Heart left ventricle (tissue), 16 donors: ENCODE measurements around the gene FAM171A1. TPM values are rescaled to one million over a fixed set of nuclear protein-coding genes. Genes with fewer than 3 reads are reported as not detected.
A peak's percentile ranks its signal among the peaks of the same experiment; 100 is the strongest.
"Not testable (repeated sequence)": the region's sequence is repeated elsewhere in the genome, so short reads cannot be mapped to it uniquely, and the experiment has no call there.

Experiments
- ATAC-seq, 4 donors: fragments of 200-7000 bp; cut with Tn5 transposase; one replicate each; pipeline ENCODE4 v1.9.1; 2020 to 2022; ENCODE audit warnings: moderate library complexity in 4 of 4, mild to moderate bottlenecking in 3 of 4, moderate number of reproducible peaks in 1 of 4
- DNase-seq, 5 donors: peaks; one replicate each; pipeline ENCODE4 v3.0.0-alpha.2; 2020
- H3K27ac ChIP-seq, 12 donors: fragments of 200-600 bp; sonication (generic) in 4 of 12; one replicate each; pipeline versions ENCODE4 v1.5.0 to v1.8.0; 2016 to 2022; ENCODE audit warnings: mild to moderate bottlenecking in 2 of 12
- H3K27me3 ChIP-seq, 9 donors: fragments of 200-600 bp; sonication (generic) in 2 of 9; one replicate each; pipeline versions ENCODE4 v1.5.1 to v1.8.0; 2016 to 2022; ENCODE audit warnings: mild to moderate bottlenecking in 3 of 9
- H3K36me3 ChIP-seq, 9 donors: fragments of 200-600 bp; sonication (generic) in 2 of 9; one replicate each; pipeline versions ENCODE4 v1.5.0 to v1.8.0; 2018 to 2022; ENCODE audit warnings: mild to moderate bottlenecking in 2 of 9
- H3K4me1 ChIP-seq, 12 donors: fragments of 200-600 bp; sonication (generic) in 4 of 12; one replicate each; pipeline versions ENCODE4 v1.5.0 to v1.8.0; 2016 to 2022; ENCODE audit warnings: mild to moderate bottlenecking in 3 of 12
- H3K4me3 ChIP-seq, 12 donors: fragments of 200-600 bp; sonication (generic) in 4 of 12; one replicate each; pipeline versions ENCODE4 v1.5.0 to v1.8.0; 2017 to 2022; ENCODE audit warnings: mild to moderate bottlenecking in 9 of 12, moderate library complexity in 4 of 12
- H3K9me3 ChIP-seq, 12 donors: fragments of 200-600 bp; sonication (generic) in 4 of 12; one replicate each; pipeline versions ENCODE4 v1.5.0 to v1.8.0; 2016 to 2022; ENCODE audit warnings: mild to moderate bottlenecking in 1 of 12
- POLR2A ChIP-seq, 2 donors: fragments of 450-650 bp; IDR thresholded peaks; one replicate each; pipeline ENCODE4 v1.6.1; 2017; ENCODE audit warnings: antibody characterized with exemption in 2 of 2, mild to moderate bottlenecking in 2 of 2, moderate library complexity in 2 of 2
- WGBS, 4 donors: extraction: QIAGEN DNeasy Blood & Tissue Kit in 2 of 4; methylation state at CpG; one replicate each; pipeline versions ENCODE4 v1.1.5 to v1.1.7; 2013 to 2018; 5-methylcytosine and 5-hydroxymethylcytosine counted together
- intact Hi-C, 10 donors: fragments of 100-400 bp; cut with DNase I; formaldehyde crosslinking; loops; one replicate each; pipeline versions ENCODE4 v1.11.1 to v1.14.2; 2022
- polyA plus RNA-seq, 2 donors: library from polyadenylated mRNA; stranded (reverse); fragments of 200-250 nt; gene quantifications; one replicate each; pipeline ENCODE4 v1.2.3, GENCODE V29; 2013
- total RNA-seq, 9 donors: library from RNA; depleted of rRNA in 2 of 9; stranded (reverse); fragments of >200 nt in 2 of 9; fragmentation: NEBNext Ultra II Directional in 3 of 9; extraction: Animal tissue kit (Norgen Biotek cat#: 25700) in 3 of 9; gene quantifications; one replicate each; pipeline versions ENCODE4 v1.1.0 to v1.2.4, GENCODE V29; 2016 to 2023
- TF ChIP-seq, protein P1 (sequence below), 12 donors: fragments of 200-600 bp; sonication (generic) in 4 of 12; IDR thresholded peaks; one replicate each; pipeline versions ENCODE4 v1.5.0 to v1.8.0; 2018 to 2022; ENCODE audit warnings: antibody characterized with exemption in 12 of 12, mild to moderate bottlenecking in 5 of 12
- donor health status: ischemic (EF 13 %, LVEDD 7.1; RV severe dilation, severe dysfunction).
- donor health status: healthy with polysubstance abuse.
- donor health status: DM: no; HTN: yes; CAD: no.
- donor health status: DM: no; HTN: no; CAD: no.
- donor health status: ischemic (EF 25% LVEDD 6.9; RV normal size, moderate dysfunction).
- donor health status: ischemic (EF 25% LVEDD 5.7; RV mildly dilated, moderate dysfunction).
- donor health status: healthy.
- donor health status: DM: yes; HTN: yes; CAD: no.
- donor health status: ischemic (EF 35%, LVEDD 5.7; RV mildly dilated, moderate dysfunction).
- donor health status: nonischemic (EF 11% LVEDD 7.7; RV severe dilation, severe dysfunction).
- donor health status: DM: yes; HTN: yes; CAD: no.
- donor health status: PGD.
- donor health status: ischemic (EF 29% LVEDD 5.4; RV normal size, mild dysfunction).
- donor health status: nonischemic (EF 23%, LVEDD 6.1; RV moderate dilation, normal function).

The FAM171A1 gene
- total and polyA plus RNA-seq, 11 donors = 4.1 to 18.0 (median 9.8) TPM

DNA sequence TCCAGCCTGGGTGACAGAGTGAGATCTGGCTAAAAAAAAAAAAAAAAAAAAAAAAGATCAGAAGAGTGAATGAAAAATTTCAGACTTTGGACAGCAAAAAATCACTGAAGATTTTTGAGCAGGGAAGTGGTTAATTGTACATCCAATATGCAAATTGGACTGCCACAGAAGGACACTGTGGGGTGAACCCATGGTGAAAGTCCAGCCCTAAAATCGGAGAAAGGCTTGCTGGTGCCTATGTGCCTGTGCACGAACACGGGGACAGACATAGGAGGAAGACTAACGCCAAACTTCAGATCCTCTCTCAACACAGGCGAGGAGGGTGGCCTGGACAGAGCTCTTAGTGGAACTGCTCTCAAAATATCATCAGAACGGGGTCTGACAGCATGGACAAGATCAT, 65.5 kb downstream of the FAM171A1 start:
- ATAC-seq (no peak), DNase-seq (no peak)
- intact Hi-C loops = no loop called here
- Histone ChIP-seq H3K27me3 (no peaks in the 10 kb centered on the region), H3K4me1 (peaks cover 0 to 6% (median 0%) of the 10 kb centered on the region in 12 donors), H3K9me3 (no peaks in the 10 kb centered on the region), H3K4me3 (no peak overlapping the region), H3K27ac (no peak overlapping the region), H3K36me3 (no peaks in the 10 kb centered on the region)
- TF ChIP-seq, protein P1, sequence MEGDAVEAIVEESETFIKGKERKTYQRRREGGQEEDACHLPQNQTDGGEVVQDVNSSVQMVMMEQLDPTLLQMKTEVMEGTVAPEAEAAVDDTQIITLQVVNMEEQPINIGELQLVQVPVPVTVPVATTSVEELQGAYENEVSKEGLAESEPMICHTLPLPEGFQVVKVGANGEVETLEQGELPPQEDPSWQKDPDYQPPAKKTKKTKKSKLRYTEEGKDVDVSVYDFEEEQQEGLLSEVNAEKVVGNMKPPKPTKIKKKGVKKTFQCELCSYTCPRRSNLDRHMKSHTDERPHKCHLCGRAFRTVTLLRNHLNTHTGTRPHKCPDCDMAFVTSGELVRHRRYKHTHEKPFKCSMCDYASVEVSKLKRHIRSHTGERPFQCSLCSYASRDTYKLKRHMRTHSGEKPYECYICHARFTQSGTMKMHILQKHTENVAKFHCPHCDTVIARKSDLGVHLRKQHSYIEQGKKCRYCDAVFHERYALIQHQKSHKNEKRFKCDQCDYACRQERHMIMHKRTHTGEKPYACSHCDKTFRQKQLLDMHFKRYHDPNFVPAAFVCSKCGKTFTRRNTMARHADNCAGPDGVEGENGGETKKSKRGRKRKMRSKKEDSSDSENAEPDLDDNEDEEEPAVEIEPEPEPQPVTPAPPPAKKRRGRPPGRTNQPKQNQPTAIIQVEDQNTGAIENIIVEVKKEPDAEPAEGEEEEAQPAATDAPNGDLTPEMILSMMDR (IDR thresholded peaks at IDR 0.05) = no peak
- TF ChIP-seq POLR2A (IDR thresholded peaks at IDR 0.05) = no peak
- 90 to 95% (median 93%) methylated on average over 6 of the region's 6 CpGs for WGBS, 4 donors

DNA sequence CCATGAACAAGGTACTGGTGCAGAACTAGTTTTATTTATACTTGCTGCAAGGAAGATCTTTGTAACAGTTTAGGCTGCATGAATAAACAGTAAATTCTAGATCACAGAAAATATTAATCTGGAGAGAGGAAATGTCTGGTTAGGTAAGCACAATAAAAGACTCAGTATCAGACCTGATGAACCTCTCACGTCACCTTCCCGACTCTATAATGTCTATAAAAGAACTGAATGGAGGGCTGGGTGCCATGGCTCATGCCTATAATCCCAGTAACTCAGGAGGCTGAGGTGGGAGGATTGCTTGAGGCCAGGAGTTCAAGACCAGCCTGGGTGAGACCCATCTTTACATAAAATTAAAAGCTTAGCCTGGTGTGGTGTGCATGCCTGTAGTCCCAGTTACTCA, 65.9 kb downstream of the FAM171A1 start:
- Histone ChIP-seq H3K36me3 (no peaks in the 10 kb centered on the region), H3K4me1 (peaks cover 0 to 6% (median 0%) of the 10 kb centered on the region in 12 donors), H3K27ac (no peak overlapping the region), H3K4me3 (no peak overlapping the region), H3K27me3 (no peaks in the 10 kb centered on the region), H3K9me3 (no peaks in the 10 kb centered on the region)
- ATAC-seq (no peak), DNase-seq (no peak)
- intact Hi-C loops = no loop called here
- WGBS, 4 donors = 92 to 100% (median 97%) methylated on average over 2 of the region's 2 CpGs
- TF ChIP-seq, protein P1 (IDR thresholded peaks at IDR 0.05) = no peak
- no peak for TF ChIP-seq POLR2A (IDR thresholded peaks at IDR 0.05)

DNA sequence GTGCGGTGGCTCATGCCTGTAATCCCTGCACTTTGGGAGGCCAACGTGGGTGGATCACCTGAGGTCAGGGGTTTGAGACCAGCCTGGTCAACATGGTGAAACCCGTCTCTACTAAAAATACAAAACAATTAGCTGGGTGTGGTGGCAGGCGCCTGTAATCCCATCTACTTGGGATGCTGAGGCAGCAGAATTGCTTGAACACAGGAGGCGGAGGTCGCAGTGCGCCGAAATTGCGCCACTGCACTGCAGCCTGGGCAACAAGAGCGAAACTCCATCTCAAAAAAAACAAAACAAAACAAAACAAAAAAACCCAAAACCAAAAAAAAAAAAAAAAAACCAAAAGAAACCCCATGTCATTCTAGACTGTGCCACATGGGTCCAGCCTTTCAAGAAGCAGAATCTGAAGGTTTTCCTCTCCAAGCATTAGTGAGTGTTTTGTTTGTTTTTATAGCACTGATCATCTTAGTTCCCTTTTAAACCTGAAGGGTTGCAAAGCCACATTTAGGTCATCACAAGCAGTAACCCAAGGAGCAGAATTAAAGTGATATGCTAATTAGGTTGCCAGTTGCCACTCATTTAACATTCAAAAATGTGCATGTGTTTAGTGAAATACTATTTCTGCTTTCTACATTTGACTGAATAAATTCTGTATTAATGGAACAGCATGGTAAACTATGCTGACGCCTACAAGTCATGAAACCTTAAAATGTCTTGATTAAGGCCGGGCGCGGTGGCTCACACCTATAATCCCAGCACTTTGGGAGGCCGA, 68.7 kb downstream of the FAM171A1 start:
- DNase-seq, H3K27ac ChIP-seq, H3K9me3 ChIP-seq, H3K27me3 ChIP-seq, ATAC-seq, H3K4me1 ChIP-seq, intact Hi-C loops, H3K4me3 ChIP-seq, H3K36me3 ChIP-seq: not testable (repeated sequence)
- 94 to 97% (median 97%) methylated on average over 15 of the region's 15 CpGs for WGBS, 4 donors

DNA sequence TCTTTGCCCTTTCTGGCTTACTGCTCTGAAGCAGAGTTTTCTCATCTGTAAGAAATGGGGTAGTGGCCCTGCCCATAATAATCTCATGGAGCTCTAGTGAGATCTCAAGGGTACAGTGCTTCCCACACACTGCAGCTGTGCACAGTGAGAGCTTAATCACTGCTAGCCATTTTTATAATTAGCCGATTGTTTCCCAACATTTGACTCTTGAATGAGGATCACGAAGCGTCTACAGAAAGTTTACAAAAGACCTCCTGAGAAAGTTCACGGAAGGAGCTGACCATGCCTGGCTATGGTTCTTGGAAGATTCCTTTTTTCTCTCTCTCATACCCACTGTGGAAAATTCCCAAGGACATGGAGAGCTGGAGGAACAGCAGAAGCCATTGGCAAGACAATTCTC, 70.4 kb downstream of the FAM171A1 start:
- H3K27ac ChIP-seq = peak overlapping the region in 8 of 12 donors; percentile 12 to 67 (median 63)
- no peaks in the 10 kb centered on the region for H3K36me3 ChIP-seq
- ATAC-seq = peak; percentile 61 to 95 (median 90)
- DNase-seq = peak in 3 of 5 donors; percentile 33 to 50 (median 36)
- intact Hi-C loops = no loop called here
- peak overlapping the region in 1 of 12 donors; percentile 16 for H3K4me3 ChIP-seq
- H3K27me3 ChIP-seq = no peaks in the 10 kb centered on the region
- 72 to 85% (median 84%) methylated on average over 4 of the region's 4 CpGs for WGBS, 4 donors
- no peaks in the 10 kb centered on the region for H3K9me3 ChIP-seq
- TF ChIP-seq, protein P1 (IDR thresholded peaks at IDR 0.05) = no peak
- no peak for TF ChIP-seq POLR2A (IDR thresholded peaks at IDR 0.05)
- H3K4me1 ChIP-seq = peaks cover 0 to 8% (median 0%) of the 10 kb centered on the region in 12 donors
